Measurements from ENCODE around the gene MBTPS1.

MBTPS1 gene

DNA sequence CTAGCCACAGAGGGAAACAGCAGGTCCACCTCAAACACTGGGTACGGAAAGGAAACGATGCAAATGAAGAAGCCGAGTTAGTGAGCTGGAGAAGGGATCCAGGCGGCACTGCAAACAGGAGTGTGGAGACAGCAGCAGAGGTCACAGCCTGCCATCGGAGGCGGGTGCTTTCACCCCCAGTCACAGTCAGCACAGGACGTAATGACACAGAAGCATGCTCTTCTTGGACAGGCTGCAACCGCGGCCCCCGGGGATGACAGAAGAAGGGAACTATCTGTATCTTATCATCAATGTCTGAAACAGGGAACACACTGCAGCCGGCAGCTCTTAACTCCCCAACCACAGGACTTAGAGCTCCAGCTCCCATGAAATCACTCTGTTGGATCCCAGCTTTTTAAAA lies 58.1 kb downstream of the MBTPS1 start:
- Histone ChIP-seq H3K4me3 (ENCODE audit: low read depth in 1 of 2, low read length in 2 of 2) (no peak overlapping the region), H3K27me3 (ENCODE audit: low read depth, low read length) (no peaks in the 10 kb centered on the region), H3K4me1 (ENCODE audit: control insufficient read depth in 1 of 2, insufficient read depth in 2 of 2, low read length in 2 of 2) (peaks cover 0 to 16% of the 10 kb centered on the region in 2 donors), H3K9me3 (ENCODE audit: control insufficient read depth in 1 of 2, low read length in 2 of 2) (no peaks in the 10 kb centered on the region), H3K36me3 (ENCODE audit: control insufficient read depth in 1 of 2, insufficient read depth in 2 of 2, low read length in 2 of 2) (peaks cover 69 to 84% of the 10 kb centered on the region in 2 donors), H3K27ac (ENCODE audit: low read length) (no peak overlapping the region)

DNA sequence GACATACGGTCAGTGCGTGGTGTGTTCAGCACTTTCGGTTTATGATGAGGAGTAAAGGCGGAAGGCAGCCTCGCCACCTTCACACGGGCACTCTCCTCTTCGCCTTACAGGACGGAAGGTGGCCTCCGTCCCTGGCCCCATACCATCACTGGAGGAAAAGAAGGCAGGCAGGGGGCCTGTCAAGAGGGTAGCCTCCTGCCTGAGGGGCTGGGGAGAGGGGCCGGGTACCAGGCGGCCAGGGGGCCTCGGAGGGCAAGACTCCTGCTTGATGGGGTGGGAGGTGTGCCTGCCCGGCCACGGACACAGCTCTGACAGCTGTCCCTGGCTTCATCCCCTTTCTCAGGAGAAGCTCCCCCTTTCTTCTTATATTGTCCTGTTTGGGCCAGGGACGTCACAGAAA lies 58.5 kb downstream of the MBTPS1 start:
- no peak overlapping the region for H3K4me3 ChIP-seq (ENCODE audit: low read depth in 1 of 2, low read length in 2 of 2)
- peaks cover 67 to 86% of the 10 kb centered on the region in 2 donors for H3K36me3 ChIP-seq (ENCODE audit: control insufficient read depth in 1 of 2, insufficient read depth in 2 of 2, low read length in 2 of 2)
- no peak overlapping the region for H3K27ac ChIP-seq (ENCODE audit: low read length)
- H3K4me1 ChIP-seq (ENCODE audit: control insufficient read depth in 1 of 2, insufficient read depth in 2 of 2, low read length in 2 of 2), result peaks cover 0 to 16% of the 10 kb centered on the region in 2 donors
- no peaks in the 10 kb centered on the region for H3K9me3 ChIP-seq (ENCODE audit: control insufficient read depth in 1 of 2, low read length in 2 of 2)
- H3K27me3 ChIP-seq (ENCODE audit: low read depth, low read length), result no peaks in the 10 kb centered on the region

DNA sequence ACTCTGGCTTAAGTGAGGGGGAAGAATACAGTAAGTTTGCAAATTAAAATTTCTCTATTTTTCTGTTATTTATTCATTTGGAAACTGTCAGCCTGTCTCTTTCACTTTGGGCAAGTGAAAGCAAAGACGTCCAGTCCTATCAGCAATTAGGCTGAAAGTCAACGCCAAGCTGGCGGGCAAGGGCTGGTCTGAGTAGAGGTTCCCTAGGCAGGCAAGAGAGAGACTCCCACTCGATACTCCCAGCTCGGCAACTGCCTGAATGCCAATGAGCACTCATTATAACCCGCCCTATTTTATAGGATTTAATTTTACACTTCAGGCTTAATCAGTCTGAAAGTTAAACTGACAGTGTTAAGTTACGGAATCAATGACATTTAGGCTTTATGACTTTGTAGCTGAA lies 59.8 kb downstream of the MBTPS1 start:
- Histone ChIP-seq H3K27me3 (ENCODE audit: low read depth, low read length) (no peaks in the 10 kb centered on the region), H3K9me3 (ENCODE audit: control insufficient read depth in 1 of 2, low read length in 2 of 2) (no peaks in the 10 kb centered on the region), H3K27ac (ENCODE audit: low read length) (no peak overlapping the region), H3K36me3 (ENCODE audit: control insufficient read depth in 1 of 2, insufficient read depth in 2 of 2, low read length in 2 of 2) (peaks cover 60 to 88% of the 10 kb centered on the region in 2 donors), H3K4me3 (ENCODE audit: low read depth in 1 of 2, low read length in 2 of 2) (no peak overlapping the region), H3K4me1 (ENCODE audit: control insufficient read depth in 1 of 2, insufficient read depth in 2 of 2, low read length in 2 of 2) (peaks cover 0 to 16% of the 10 kb centered on the region in 2 donors)

DNA sequence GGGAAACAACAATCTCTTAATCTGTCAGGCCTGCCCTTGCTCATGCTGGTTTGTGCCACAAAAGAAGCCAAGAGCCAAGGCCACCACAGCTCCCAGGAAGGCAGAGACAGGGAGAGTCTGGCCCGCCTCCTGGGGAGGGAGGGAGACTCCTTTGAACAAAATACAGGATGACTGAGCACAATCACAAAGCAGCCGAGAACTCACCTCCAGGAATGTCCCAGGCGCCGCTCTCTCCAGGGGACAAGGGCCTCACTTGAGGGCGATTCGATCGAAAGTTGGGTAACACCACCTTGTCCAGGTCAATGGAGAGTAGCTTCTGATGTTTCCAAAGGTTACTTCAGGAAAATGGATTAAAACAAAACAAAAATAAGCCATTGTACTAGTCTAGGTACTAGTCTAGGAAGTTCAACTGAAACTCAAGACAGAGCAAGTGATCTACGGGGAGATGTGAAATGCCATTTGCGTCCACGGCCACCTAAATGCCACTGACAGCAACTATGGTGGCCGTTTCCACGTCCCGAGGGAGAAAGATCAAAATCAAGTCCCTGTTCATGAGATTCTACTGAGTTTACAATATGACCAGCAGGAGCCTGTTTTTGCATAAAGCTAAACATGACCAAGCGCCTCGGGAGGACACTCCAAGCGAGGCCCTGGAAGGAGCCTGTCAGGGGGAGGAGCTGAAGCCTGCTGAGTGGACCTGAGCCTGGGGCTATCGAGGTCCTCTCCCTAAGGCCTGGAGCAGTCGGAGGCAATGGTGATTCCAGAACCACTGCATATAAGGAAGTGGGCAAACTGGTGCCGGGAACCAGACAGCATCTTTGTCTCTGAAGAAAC lies 60.7 kb downstream of the MBTPS1 start:
- H3K27ac ChIP-seq (ENCODE audit: low read length), result no peak overlapping the region
- peaks cover 53 to 81% of the 10 kb centered on the region in 2 donors for H3K36me3 ChIP-seq (ENCODE audit: control insufficient read depth in 1 of 2, insufficient read depth in 2 of 2, low read length in 2 of 2)
- no peaks in the 10 kb centered on the region for H3K9me3 ChIP-seq (ENCODE audit: control insufficient read depth in 1 of 2, low read length in 2 of 2)
- no peaks in the 10 kb centered on the region for H3K27me3 ChIP-seq (ENCODE audit: low read depth, low read length)
- peaks cover 0 to 16% of the 10 kb centered on the region in 2 donors for H3K4me1 ChIP-seq (ENCODE audit: control insufficient read depth in 1 of 2, insufficient read depth in 2 of 2, low read length in 2 of 2)
- H3K4me3 ChIP-seq (ENCODE audit: low read depth in 1 of 2, low read length in 2 of 2), result no peak overlapping the region

DNA sequence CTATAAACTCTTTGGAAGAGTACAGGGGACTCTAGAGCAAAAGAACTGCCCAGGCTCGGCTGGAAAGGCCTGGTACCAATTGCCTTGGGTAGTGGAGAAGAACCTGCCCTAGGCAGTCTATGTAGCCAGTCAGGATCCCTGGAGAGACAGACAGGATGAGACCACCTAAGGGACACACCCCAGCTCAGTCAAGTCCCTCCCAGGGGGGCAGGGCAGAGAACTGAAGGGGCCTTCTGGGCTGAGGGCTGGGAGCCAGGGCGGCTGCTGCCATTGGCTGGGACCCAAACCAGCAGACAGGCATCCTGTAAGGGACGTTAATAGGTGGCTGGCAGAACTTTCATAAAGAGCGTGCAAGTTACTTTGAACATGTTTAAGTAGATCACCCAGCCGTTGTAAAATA lies 61.4 kb downstream of the MBTPS1 start:
- H3K9me3 ChIP-seq (ENCODE audit: control insufficient read depth in 1 of 2, low read length in 2 of 2), result no peaks in the 10 kb centered on the region
- H3K4me3 ChIP-seq (ENCODE audit: low read depth in 1 of 2, low read length in 2 of 2), result no peak overlapping the region
- peaks cover 50 to 79% of the 10 kb centered on the region in 2 donors for H3K36me3 ChIP-seq (ENCODE audit: control insufficient read depth in 1 of 2, insufficient read depth in 2 of 2, low read length in 2 of 2)
- H3K27ac ChIP-seq (ENCODE audit: low read length), result no peak overlapping the region
- peaks cover 0 to 16% of the 10 kb centered on the region in 2 donors for H3K4me1 ChIP-seq (ENCODE audit: control insufficient read depth in 1 of 2, insufficient read depth in 2 of 2, low read length in 2 of 2)
- H3K27me3 ChIP-seq (ENCODE audit: low read depth, low read length), result no peaks in the 10 kb centered on the region

DNA sequence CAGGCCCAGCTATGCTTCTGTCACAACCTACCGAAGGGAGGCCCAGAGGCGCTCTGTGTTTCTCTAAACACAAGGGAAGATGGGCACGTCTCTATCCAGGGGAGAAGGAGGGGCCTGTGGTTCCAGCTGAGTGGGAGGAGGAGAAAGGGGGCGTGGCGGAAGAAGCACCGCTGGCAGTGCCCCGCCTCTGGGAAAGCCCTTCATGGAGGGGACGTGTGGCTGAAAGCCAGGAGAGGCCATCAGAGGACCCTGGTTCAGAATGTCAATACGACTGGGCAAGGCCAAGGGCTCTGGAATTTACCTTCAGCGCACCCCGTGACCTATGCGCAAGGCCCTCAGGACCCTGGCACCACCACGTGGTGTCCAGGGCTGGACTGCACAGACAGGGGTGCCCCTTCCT lies 61.8 kb downstream of the MBTPS1 start:
- H3K36me3 ChIP-seq (ENCODE audit: control insufficient read depth in 1 of 2, insufficient read depth in 2 of 2, low read length in 2 of 2), result peaks cover 46 to 79% of the 10 kb centered on the region in 2 donors
- H3K27me3 ChIP-seq (ENCODE audit: low read depth, low read length), result no peaks in the 10 kb centered on the region
- H3K4me3 ChIP-seq (ENCODE audit: low read depth in 1 of 2, low read length in 2 of 2), result no peak overlapping the region
- peaks cover 0 to 16% of the 10 kb centered on the region in 2 donors for H3K4me1 ChIP-seq (ENCODE audit: control insufficient read depth in 1 of 2, insufficient read depth in 2 of 2, low read length in 2 of 2)
- no peak overlapping the region for H3K27ac ChIP-seq (ENCODE audit: low read length)
- no peaks in the 10 kb centered on the region for H3K9me3 ChIP-seq (ENCODE audit: control insufficient read depth in 1 of 2, low read length in 2 of 2)

GRCh38 chr16:84054271-84054670 lies 62.5 kb downstream of the MBTPS1 start:
- Histone ChIP-seq H3K4me1 (ENCODE audit: control insufficient read depth in 1 of 2, insufficient read depth in 2 of 2, low read length in 2 of 2) (peaks cover 0 to 16% of the 10 kb centered on the region in 2 donors), H3K27me3 (ENCODE audit: low read depth, low read length) (no peaks in the 10 kb centered on the region), H3K36me3 (ENCODE audit: control insufficient read depth in 1 of 2, insufficient read depth in 2 of 2, low read length in 2 of 2) (peaks cover 43 to 78% of the 10 kb centered on the region in 2 donors), H3K9me3 (ENCODE audit: control insufficient read depth in 1 of 2, low read length in 2 of 2) (no peaks in the 10 kb centered on the region), H3K4me3 (ENCODE audit: low read depth in 1 of 2, low read length in 2 of 2) (no peak overlapping the region), H3K27ac (ENCODE audit: low read length) (no peak overlapping the region)

DNA sequence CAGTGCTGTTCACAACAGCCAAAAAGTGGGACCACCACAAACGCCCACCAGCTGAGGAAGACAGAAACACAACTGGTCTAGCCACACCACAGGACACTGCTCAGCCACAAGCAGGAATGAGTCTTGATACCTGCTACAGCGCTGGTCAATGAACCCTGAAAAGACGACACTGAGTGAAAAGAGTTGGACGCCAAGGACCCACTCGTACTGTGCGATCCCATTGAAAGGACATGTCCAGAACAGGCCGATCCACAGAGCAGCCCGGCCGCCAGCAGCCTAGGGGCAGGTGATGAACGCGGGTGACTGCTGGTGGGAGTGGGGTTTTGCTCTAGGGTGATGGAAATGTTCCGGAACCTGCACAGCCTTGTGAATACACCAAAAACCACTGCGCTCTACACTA lies 63.5 kb downstream of the MBTPS1 start:
- H3K27ac ChIP-seq (ENCODE audit: low read length), result no peak overlapping the region
- H3K4me3 ChIP-seq (ENCODE audit: low read depth in 1 of 2, low read length in 2 of 2), result no peak overlapping the region
- peaks cover 0 to 16% of the 10 kb centered on the region in 2 donors for H3K4me1 ChIP-seq (ENCODE audit: control insufficient read depth in 1 of 2, insufficient read depth in 2 of 2, low read length in 2 of 2)
- H3K36me3 ChIP-seq (ENCODE audit: control insufficient read depth in 1 of 2, insufficient read depth in 2 of 2, low read length in 2 of 2), result peaks cover 32 to 67% of the 10 kb centered on the region in 2 donors
- H3K27me3 ChIP-seq (ENCODE audit: low read depth, low read length), result no peaks in the 10 kb centered on the region
- no peaks in the 10 kb centered on the region for H3K9me3 ChIP-seq (ENCODE audit: control insufficient read depth in 1 of 2, low read length in 2 of 2)

- Histone ChIP-seq H3K27ac (ENCODE audit: low read length) (no peak overlapping the region), H3K27me3 (ENCODE audit: low read depth, low read length) (no peaks in the 10 kb centered on the region), H3K36me3 (ENCODE audit: control insufficient read depth in 1 of 2, insufficient read depth in 2 of 2, low read length in 2 of 2) (peaks cover 23 to 63% of the 10 kb centered on the region in 2 donors), H3K4me3 (ENCODE audit: low read depth in 1 of 2, low read length in 2 of 2) (no peak overlapping the region), H3K4me1 (ENCODE audit: control insufficient read depth in 1 of 2, insufficient read depth in 2 of 2, low read length in 2 of 2) (peaks cover 0 to 16% of the 10 kb centered on the region in 2 donors), H3K9me3 (ENCODE audit: control insufficient read depth in 1 of 2, low read length in 2 of 2) (no peaks in the 10 kb centered on the region)
Observed at GRCh38 chr16:84052071-84052622, 64.6 kb downstream of the MBTPS1 start.

- peaks cover 0 to 9% of the 10 kb centered on the region in 2 donors for H3K4me1 ChIP-seq (ENCODE audit: control insufficient read depth in 1 of 2, insufficient read depth in 2 of 2, low read length in 2 of 2)
- H3K9me3 ChIP-seq (ENCODE audit: control insufficient read depth in 1 of 2, low read length in 2 of 2), result no peaks in the 10 kb centered on the region
- no peaks in the 10 kb centered on the region for H3K27me3 ChIP-seq (ENCODE audit: low read depth, low read length)
- H3K36me3 ChIP-seq (ENCODE audit: control insufficient read depth in 1 of 2, insufficient read depth in 2 of 2, low read length in 2 of 2), result peaks cover 8 to 53% of the 10 kb centered on the region in 2 donors
- no peak overlapping the region for H3K27ac ChIP-seq (ENCODE audit: low read length)
- H3K4me3 ChIP-seq (ENCODE audit: low read depth in 1 of 2, low read length in 2 of 2), result no peak overlapping the region
Observed at GRCh38 chr16:84050316-84050715, 66.4 kb downstream of the MBTPS1 start.

DNA sequence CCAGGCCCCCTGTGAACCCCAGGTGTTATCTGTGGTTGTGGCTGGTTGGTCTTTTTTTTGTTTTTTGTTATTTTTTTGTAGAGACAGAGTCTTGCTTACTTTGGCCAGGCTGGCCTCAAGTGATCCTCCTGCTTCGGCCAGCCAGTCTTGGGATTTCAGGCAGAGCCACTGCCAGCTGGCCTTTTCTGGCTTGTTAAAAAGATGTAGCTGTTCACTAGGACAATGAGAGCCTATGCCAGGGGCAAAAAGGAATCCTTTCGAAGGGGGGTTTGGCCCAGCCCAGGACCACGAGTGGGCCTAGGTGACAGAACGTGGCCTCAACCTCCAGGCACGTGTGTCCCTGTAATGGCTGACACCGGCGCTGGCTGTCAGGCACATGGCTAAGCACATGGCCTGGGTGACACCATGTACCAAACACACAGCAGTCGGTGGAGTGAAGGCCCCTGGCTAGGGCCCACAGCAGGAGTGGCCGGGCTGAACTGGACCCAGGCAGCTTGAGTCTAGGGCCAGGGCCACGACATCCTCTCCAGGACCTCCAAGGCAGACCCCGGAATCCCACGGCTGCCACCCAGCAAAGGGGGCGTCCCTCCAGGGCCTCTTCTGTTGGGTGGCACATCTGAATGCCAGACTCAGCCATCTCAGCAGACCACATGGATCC lies 67.2 kb downstream of the MBTPS1 start:
- peaks cover 0 to 1% of the 10 kb centered on the region in 2 donors for H3K4me1 ChIP-seq (ENCODE audit: control insufficient read depth in 1 of 2, insufficient read depth in 2 of 2, low read length in 2 of 2)
- no peaks in the 10 kb centered on the region for H3K27me3 ChIP-seq (ENCODE audit: low read depth, low read length)
- peaks cover 8 to 47% of the 10 kb centered on the region in 2 donors for H3K36me3 ChIP-seq (ENCODE audit: control insufficient read depth in 1 of 2, insufficient read depth in 2 of 2, low read length in 2 of 2)
- H3K9me3 ChIP-seq (ENCODE audit: control insufficient read depth in 1 of 2, low read length in 2 of 2), result no peaks in the 10 kb centered on the region
- no peak overlapping the region for H3K4me3 ChIP-seq (ENCODE audit: low read depth in 1 of 2, low read length in 2 of 2)
- H3K27ac ChIP-seq (ENCODE audit: low read length), result no peak overlapping the region

Data from muscle layer of duodenum (tissue), 2 donors.